K562 (cell line): ENCODE data around the gene UBAC2. TPM values are rescaled to one million over a fixed set of nuclear protein-coding genes. Genes with fewer than 3 reads are reported as not detected.

Experiments used
- CBFA2T2 ChIP-seq: fragments of 450-650 bp; conservative IDR thresholded peaks from 2 replicates; pipeline ENCODE4 v1.6.1; 2017; ENCODE audit warnings: mild to moderate bottlenecking
- CTBP1 ChIP-seq: fragments of 450-650 bp; IDR thresholded peaks from 2 replicates; pipeline ENCODE4 v1.6.1; 2016; ENCODE audit warnings: borderline replicate concordance
- CTCF ChIP-seq, 3 experiments: IDR thresholded peaks in 2 of 3; conservative IDR thresholded peaks in 1 of 3; 2 replicates each; pipeline ENCODE4 v1.5.1; 2011 to 2012; ENCODE audit warnings: low read length in 3 of 3, mild to moderate bottlenecking in 3 of 3, control low read depth in 2 of 3, improper control_type of control experiment in 1 of 3, inconsistent platforms in 1 of 3, low read depth in 1 of 3, mixed read lengths in 1 of 3, moderate library complexity in 1 of 3; ENCODE audit not compliant: insufficient read depth in 2 of 3
- EP300 ChIP-seq: IDR thresholded peaks from 2 replicates; pipeline ENCODE4 v1.6.1; 2012; ENCODE audit warnings: low read length, improper control_type of control experiment
- MEIS2 ChIP-seq: fragments of 450-650 bp; IDR thresholded peaks from 2 replicates; pipeline ENCODE4 v1.6.1; 2014; ENCODE audit warnings: mild to moderate bottlenecking; ENCODE audit not compliant: partially characterized antibody
- NCOA1 ChIP-seq: fragments of 450-650 bp; IDR thresholded peaks from 2 replicates; pipeline ENCODE4 v1.6.1; 2016; ENCODE audit warnings: low read depth
- SMAD4 ChIP-seq: fragments of 250-450 bp; sonication (Bioruptor Pico); conservative IDR thresholded peaks from 2 replicates; pipeline ENCODE4 v1.8.0; 2021; ENCODE audit warnings: inconsistent platforms, mild to moderate bottlenecking, moderate library complexity
- USF1 ChIP-seq: sonication (generic); formaldehyde crosslinking; IDR thresholded peaks from 2 replicates; pipeline ENCODE4 v1.9.0; 2022; ENCODE audit warnings: mild to moderate bottlenecking, missing genetic modification reagents
- ZBTB40 ChIP-seq, 2 experiments: fragments of 450-650 bp in 1 of 2; sonication (generic) in 1 of 2; formaldehyde crosslinking in 1 of 2; IDR thresholded peaks; 2 replicates each; pipeline versions ENCODE4 v1.7.1 to v1.9.0; 2016 to 2022; ENCODE audit warnings: inconsistent platforms in 1 of 2, mild to moderate bottlenecking in 1 of 2, missing genetic modification reagents in 1 of 2
- ZNF592 ChIP-seq: fragments of 450-650 bp; IDR thresholded peaks from 2 replicates; pipeline ENCODE4 v1.6.1; 2017; ENCODE audit warnings: antibody characterized with exemption, mild to moderate bottlenecking
- ZNF766 ChIP-seq: fragments of 200-800 bp; sonication (Bioruptor generic); conservative IDR thresholded peaks from 2 replicates; pipeline ENCODE4 v1.6.1; 2016; ENCODE audit warnings: missing genetic modification characterization, missing compliant biosample characterization
- polyA plus RNA-seq, 8 experiments: library from polyadenylated mRNA; depleted of rRNA in 4 of 8; stranded (reverse) in 5 of 8; unstranded in 3 of 8; fragments of >200 nt; fragmentation: Nextera tagmentation in 2 of 8; fragmentation: Illumina TruSeq in 1 of 8; extraction: Ambion mirVana in 2 of 8; extraction: Trizol in 1 of 8; gene quantifications; 2 replicates each; pipeline versions ENCODE4 v1.2.1 to v1.2.3, GENCODE V29; 2011 to 2014; ENCODE audit warnings: inconsistent platforms in 1 of 8, missing spikeins in 1 of 8
- total RNA-seq, 7 experiments: library from RNA; depleted of rRNA in 6 of 7; stranded (reverse); fragments of >200 nt in 6 of 7; fragmentation: Illumina TruSeq in 2 of 7; extraction: Trizol in 2 of 7; gene quantifications; 2 replicates each; pipeline versions ENCODE4 v1.2.1 to v1.2.3, GENCODE V29; 2011 to 2021; ENCODE audit warnings: low replicate concordance in 1 of 7

UBAC2 gene
- total and polyA plus RNA-seq, 9 of the 15 experiments (the other 6 are each of a cell fraction or from before 2014, with no cell fraction given), result 6.0 to 84.1 (median 32.3) TPM

- no peak for TF ChIP-seq ZBTB40 (IDR thresholded peaks at IDR 0.05)
- no peak for TF ChIP-seq ZBTB40 (CRISPR knock-in tag; IDR thresholded peaks at IDR 0.05)
- peak; percentile 74 for TF ChIP-seq ZNF592
- 0 out of 2 replicates have a peak, but pooled peaks have one; percentile 15 for TF ChIP-seq NCOA1
- TF ChIP-seq EP300, result peak; percentile 71
- TF ChIP-seq CBFA2T2, result peak; percentile 33; the same call in 1 of the 2 replicates
- peak; percentile 69; the same call in 1 of the 2 replicates for TF ChIP-seq CTBP1
- TF ChIP-seq USF1 (CRISPR knock-in tag), result peak; percentile 79
- peak; percentile 70 for TF ChIP-seq MEIS2
- 0 out of 2 replicates have a peak, but pooled peaks have one; percentile 14 for TF ChIP-seq ZNF766
- TF ChIP-seq SMAD4 (CRISPR knock-in tag), result 0 out of 2 replicates have a peak, but pooled peaks have one; percentile 52
- TF ChIP-seq CTCF (IDR thresholded peaks at IDR 0.05 in 2 of 3, conservative IDR thresholded peaks at IDR 0.05 in 1 of 3; ENCODE audit: insufficient read depth in 2 of 3, low read depth in 1 of 3, low read length in 3 of 3), result peak in 2 of 3 experiments; percentile 16 to 24; a peak in 1 of 6 replicates
These were observed 233.7 kb downstream of the UBAC2 start (continued) for GRCh38 chr13:99434258-99434788.
